A549 treated with CORT108297 at 1 μM for 4 hours (cell line): Measurements from ENCODE around the gene HACD1. TPM values are rescaled to one million over a fixed set of nuclear protein-coding genes. Genes with fewer than 3 reads are reported as not detected.

ENCODE experiments used
- total RNA-seq: library from RNA; stranded (reverse); fragments of 200-300 nt; extraction: Qiagen RNA extraction; gene quantifications from 5 replicates; pipeline ENCODE4 v1.2.3, GENCODE V29; 2022

Gene HACD1, protein sequence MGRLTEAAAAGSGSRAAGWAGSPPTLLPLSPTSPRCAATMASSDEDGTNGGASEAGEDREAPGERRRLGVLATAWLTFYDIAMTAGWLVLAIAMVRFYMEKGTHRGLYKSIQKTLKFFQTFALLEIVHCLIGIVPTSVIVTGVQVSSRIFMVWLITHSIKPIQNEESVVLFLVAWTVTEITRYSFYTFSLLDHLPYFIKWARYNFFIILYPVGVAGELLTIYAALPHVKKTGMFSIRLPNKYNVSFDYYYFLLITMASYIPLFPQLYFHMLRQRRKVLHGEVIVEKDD
- total RNA-seq = 37.5 to 64.4 TPM (median 60.7 TPM) in 5 replicates

DNA sequence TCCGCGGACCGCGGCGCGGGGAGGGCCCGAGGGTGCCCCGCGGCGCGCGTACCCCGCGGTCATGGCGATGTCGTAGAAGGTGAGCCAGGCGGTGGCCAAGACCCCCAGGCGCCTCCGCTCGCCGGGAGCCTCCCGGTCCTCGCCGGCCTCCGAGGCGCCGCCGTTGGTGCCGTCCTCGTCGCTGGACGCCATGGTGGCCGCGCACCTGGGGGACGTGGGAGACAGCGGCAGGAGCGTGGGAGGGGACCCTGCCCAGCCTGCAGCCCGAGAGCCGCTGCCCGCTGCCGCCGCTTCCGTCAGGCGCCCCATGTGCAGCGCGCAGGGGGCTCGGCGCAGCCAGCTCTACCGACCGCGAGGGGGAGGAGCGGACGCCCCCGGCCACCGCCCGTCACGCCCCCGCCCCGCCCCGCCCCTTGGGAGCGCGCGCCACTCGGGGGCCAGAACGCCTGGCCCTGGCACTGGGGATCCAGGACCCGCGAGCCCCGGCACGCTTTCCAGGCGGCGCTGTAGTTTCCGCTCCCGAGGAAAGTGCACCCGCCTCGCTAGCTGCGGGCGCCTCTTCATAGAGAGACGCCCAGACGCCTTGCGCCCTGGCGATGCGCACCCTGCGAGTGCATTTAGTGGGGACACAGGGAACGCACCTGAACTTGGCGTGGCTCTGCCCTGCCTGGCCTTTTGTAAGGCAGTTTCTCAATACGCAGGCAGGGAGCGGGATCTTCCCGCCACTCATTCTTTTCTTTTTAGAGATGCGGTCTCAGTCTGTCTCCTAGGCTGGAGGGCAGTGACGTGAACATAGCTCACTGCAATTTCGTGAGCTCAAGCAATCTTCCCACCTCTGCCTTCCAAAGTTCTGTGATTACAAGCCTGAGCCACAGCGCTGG, at the start of gene HACD1:
Gene HACD1 (minus strand): TSS at position 344 of the 881 bp plus-strand sequence. CDS start 35 bp downstream, at position 309.

DNA sequence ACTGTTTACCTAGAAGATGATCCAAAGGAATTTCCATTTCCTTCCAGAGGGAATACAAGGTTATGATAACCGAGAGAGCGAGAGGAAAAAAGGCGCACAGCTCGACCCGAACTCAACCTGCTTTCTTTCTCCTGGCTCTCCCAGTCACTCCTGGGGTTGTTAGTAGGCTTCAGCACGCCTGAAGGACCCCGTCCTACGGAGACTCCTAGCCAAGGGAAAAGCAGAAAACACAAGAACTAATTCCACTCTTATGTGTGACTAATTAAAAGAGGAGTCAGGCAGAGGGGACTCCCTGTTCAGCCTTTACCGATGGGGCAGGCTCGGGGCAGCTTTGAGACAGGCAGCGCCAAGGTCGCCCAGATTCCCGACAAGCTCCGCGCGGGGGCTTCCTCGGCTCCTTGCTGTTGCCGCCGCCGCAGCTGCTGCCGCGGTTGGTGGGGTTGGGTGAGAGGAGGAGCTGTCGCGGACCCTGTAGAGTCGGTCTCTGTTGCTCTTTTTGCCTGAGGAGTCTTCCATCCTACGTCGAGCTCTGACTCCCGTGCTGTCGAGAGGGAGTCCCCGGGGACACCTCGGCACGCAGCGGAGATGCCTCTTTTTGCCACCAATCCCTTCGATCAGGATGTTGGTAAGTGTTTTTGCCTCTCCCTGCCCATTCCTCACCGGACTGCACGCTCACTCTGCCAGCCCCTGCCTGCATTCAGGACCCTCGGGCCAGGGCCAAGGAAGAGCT, 26.7 kb upstream of the HACD1 start, which contains the start of gene STAM:
Gene STAM (plus strand): TSS at position 397 of the 730 bp plus-strand sequence. CDS start 189 bp downstream, at position 586.

Other genes with a start within 250 kb of the HACD1 start
- gene ST8SIA6, start 162.8 kb downstream of the HACD1 start, total RNA-seq = 0.03 to 0.08 TPM (median 0.04 TPM) in 3 of 5 replicates, not detected in the others
- gene STAM, start 26.8 kb upstream of the HACD1 start, total RNA-seq = 24.4 to 32.2 TPM (median 26.7 TPM) in 5 replicates
- 0.05 to 0.13 TPM (median 0.08 TPM) in 5 replicates for gene TMEM236, start 134.8 kb upstream of the HACD1 start, total RNA-seq
- 0.01 to 0.05 TPM (median 0.02 TPM) in 5 replicates for gene MRC1, start 192.0 kb upstream of the HACD1 start, total RNA-seq